Fibroblast of the conjunctiva (primary cell): ENCODE data around the gene RHBDF2.
"Not testable (repeated sequence)": the region's sequence is repeated elsewhere in the genome, so short reads cannot be mapped to it uniquely, and the experiment has no call there.

Experiments
- DNase-seq: peaks from one replicate; pipeline ENCODE4 v3.0.0-alpha.2; 2010; ENCODE audit warnings: low read depth

The RHBDF2 gene

DNA sequence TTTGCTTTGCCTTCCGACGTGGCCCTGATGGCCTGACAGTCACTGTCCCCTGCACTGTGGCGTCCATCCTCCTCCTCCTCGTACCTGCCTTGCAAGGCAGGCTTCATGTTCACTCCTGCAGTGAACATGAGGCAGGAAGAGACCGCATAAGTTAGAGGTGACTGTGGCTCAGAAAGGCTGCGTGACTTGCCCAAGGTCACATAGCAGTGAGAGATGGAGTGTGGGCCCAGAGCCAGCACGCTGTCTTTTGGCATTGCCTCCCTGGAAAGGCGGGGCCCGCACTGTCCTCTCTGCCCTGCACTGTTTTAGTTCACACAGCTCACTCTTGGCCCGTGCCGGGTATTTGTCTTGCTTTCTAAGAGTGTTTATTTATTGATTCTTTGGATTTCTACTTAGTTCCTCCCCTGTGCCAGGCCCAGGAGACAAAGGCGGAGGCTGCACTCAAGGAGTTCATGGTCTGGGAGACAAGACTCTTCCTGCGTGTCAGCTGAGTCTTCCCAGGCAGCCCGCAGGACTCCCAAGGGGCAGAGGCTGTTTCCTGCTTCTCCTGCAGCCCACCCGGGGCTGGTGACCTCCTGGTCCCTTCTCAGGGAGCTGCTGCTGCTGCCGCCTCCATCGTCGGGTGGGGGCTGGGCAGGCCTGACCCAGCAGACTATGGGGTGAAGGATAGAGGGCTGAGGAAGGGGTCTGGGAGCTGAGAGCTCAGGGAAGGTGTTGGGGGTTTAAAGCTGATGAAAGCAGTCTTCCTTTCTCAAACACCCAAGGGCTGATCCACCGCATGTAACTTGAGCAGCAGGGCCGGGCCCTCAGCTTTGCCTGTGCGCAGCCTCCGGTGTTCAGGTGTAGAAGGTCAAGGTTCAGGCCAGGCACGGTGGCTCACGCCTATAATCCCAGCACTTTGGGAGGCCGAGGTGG lies 23.6 kb upstream of the RHBDF2 start:
- no peak for DNase-seq

DNA sequence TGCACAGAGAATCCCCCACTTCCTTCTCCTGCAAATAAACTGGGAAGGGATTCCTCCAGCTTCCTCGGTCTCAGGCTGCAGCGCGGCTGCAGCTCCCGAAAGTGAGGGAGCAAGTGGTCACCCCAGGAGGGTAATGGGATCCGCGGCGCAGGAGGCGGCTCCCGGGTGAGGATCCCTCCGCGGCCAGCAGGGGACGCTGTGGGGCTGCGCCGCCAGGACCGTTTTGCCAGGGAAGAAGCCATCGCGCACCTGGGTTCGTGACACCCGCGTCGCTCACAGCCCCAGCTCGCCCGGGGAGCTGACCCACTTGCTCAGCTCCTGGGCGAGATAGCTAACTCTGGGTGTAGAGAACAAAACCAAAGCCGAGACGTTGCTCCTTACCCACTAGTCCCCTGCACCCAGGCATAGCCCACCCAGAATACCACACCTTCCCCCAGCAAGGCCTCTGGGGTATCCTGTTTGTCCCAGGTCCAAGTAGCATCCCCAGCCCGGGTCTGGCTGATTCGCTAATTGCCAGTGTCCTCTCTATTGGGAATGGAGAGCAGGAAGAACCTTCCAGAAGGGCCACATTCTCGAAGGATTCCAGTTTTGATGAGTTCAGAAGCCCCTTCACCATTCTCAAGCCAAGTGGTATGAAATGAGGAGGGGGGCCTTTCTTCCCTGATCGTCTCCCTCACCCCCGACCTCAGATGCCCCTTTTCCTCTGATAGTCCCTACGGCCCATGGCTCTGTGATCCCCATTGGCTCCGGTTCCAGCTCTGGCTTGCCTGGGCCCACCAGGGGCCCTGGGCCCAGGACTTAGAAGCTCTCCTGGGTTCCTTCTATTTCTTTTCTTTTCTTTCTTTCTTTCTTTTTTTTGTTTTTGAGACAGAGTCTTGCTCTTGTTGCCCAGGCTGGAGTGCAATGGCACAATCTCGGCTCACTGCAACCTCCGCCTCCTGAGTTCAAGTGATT lies 22.1 kb upstream of the RHBDF2 start:
- DNase-seq = no peak

DNA sequence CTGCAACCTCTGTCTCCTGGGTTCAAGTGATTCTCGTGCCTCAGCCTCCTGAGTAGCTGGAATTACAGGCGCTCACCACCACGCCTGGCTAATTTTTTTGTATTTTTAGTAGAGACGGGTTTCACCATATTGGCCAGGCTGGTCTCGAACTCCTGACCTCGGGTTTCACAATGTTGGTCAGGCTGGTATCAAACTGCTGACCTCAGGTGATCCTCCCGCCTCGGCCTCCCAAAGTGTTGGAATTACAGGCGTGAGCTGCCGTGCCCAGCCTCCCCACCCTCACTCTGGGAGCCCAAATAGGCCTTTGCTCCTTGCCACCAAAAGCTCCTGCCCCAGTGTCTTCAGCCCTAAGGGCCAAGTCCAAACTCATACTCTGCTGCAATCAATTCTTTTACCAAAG lies 20.5 kb upstream of the RHBDF2 start:
- DNase-seq = not testable (repeated sequence)

DNA sequence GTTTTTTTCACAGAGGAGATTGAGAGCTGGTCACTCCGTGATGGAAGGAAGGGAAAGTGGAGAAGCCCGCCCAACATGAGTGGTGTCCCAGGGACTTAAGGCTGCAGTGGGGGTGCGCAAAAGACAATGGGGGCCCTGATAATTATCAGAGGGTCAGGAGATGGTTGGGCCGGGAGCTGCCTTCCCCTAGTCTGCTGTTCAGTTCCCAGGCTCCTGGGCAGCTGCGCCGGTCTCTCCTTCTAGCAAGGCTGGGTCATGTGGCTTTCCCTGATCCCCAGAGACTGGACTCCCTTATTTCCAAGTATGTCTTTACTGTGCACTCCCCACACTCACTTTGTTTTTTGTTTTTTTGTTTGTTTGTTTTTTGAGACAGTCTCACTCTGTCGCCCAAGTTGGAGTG lies 20.0 kb upstream of the RHBDF2 start:
- no peak for DNase-seq

DNA sequence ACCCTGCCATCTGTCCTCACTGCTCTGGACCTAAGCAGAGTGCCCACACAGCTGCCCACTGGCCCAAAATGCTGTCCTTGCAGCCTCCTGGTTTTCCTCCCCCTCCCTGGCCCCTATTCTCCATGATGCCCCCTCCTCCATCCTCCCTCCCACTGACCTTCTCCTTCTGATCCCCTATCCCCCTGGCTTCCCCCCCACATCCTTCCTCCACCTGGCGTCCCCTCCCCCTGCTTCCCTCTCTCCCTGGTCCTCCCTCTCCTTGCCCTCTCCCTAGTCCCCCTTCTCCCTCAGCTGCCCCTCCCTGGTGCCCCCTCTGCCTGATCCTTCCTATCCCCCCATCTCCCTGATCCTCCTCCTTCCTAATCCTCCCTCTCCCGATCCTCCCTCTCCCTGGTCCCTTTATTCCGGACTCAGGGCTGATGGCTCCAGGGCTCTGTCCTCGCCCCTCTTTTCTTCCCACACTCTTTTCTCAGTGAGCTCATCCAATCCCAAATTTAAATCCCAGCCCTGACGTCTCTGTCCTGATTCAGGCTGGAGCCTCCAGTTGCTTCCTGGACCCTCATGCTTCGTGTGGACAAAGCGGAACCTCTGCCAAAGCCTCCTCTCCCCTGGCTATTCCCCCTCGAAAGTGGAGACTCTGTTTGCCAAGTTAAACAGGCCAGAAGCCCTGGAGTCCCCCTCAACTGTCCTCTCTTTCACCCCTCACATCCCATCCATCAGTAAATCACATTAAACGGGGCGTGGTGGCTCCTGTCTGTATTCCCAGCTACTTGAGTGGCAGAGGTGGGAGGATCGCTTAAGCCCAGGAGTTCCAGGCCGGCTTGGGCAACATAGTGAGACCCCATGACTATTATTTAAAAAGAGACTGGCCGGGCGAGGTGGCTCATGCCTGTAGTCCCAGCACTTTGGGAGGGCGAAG lies 18.1 kb upstream of the RHBDF2 start:
- no peak for DNase-seq

DNA sequence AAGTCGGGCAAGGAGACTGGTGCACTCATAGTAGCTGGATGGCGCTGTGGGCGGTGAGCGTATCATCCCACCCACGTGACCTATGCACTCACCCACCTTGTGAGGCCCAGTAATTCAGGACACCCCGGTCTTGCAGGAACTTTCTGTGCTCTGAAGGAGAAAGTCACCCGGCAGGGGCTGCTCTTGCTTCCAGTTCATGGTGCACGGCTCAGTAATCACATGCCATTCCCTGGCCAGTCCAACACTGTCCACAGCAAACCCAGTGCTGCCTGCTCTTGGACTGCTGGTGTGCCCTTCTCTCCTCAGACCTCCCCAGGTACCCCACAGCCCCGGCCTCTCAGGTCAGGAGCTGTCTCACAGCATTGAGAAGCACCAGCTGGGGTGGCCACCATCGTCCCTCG lies 16.4 kb upstream of the RHBDF2 start:
- no peak for DNase-seq

DNA sequence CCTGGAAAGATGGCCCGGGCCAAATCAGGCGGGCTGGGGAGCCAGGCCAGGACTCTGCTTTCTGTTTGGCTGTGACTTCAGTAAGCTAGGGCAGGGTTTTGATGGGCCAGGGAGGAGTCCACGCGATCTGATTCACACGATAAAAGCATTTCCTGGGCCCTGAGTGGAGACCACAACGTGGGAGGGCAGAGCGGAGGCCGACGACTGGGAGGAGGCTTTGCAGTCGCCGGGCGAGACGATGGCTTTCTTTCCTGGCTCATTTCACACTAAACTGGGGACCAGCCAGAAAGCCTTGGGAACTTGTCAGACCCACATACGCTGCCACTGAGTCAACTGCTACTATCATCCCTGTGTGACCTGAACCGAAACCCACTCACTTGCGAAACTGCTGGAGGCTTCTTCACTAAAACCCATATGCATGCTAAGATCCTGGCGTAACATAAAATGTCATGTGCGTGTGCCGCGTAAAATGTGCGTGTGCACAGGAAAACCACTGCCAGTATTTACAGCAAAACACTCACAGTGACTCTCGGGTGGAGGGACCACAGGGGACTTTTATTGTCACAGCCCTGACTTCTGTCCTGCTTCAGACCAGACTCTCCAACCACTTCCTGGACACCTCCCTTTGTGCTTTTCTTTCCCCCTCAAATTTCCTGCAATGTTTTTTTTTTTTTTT lies 14.2 kb upstream of the RHBDF2 start:
- DNase-seq = no peak

DNA sequence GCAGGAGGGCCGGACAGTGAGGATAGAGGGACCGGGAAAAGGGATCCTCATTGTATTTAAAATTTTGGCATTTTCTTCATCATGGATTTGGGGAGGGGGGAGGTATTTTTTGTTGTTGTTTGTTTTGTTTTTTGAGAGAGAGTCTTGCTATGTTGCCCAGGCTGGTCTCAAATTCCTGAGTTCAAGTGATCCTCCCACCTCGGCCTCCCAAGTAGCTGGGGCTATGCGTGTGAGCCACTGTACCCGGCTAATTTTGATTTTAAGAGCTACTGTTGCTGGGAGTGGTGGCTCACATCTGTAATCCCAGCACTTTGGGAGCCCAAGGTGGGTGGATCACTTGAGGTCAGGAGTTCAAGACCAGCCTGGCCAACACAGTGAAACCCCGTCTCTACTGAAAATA lies 13.1 kb upstream of the RHBDF2 start:
- DNase-seq = not testable (repeated sequence)

DNA sequence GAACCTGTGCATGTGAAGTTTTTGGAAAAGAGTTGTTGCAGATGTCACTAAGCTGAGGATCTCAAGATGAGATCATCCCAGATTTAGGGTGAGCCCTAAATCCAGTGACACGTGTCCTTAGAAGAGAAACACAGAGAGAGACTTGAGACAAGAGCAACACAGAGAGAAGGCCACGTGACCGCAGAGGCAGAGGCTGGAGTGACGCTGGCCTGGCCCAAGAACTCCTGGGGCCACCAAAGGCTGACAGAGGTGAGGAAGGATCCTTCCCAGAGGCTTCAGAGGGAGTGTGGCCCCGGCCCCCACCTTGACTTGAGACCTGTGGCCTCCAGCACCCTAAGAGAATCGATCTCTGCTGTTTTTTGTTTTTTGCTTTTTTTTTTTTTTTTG lies 12.1 kb upstream of the RHBDF2 start:
- DNase-seq = no peak

DNA sequence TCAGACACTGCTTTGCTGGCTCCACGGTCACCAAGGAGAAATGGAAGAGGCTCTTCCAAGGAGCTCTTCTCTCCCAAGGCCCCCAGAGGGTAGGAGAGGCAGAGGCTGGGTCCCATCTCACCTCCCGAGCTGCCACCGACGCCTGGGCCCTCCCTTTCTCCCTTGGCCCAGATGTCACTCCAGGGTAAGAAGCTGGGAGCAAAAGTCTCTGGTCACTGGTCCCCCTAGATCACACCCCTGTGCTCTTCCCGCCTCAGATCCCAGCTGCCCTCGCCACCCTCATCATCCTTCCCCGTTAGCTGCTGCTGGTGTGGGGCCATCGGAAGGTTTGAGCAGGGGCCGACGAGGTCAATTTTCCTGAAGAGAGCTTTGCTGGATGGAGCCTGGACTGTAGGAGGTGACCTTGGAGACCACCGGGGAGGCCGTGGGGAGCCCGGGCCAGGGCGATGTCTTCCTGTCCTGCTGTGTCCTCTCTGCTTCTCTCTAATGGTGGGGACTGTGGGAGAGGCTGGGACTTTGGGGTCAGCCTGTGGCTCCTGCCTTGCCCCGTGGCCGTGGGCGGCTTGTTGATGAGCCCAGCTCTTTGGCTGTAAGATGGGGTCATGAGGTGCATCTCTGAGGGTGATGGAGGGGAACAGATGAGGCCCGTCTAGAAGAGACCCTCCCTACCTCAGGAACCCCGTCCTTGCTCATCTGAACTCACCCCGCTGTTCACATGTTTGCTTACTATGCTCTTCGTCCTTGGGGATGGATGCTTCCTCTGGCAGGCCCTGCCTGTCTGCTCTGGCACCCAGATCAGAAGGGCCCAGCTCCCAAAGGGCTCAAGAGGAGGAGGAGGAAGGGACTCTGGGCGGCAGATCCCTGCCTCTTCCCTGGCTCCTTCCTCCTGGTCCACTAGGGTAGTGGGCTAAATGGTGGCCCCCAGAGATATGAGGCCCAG lies 11.4 kb upstream of the RHBDF2 start:
- DNase-seq = no peak

DNA sequence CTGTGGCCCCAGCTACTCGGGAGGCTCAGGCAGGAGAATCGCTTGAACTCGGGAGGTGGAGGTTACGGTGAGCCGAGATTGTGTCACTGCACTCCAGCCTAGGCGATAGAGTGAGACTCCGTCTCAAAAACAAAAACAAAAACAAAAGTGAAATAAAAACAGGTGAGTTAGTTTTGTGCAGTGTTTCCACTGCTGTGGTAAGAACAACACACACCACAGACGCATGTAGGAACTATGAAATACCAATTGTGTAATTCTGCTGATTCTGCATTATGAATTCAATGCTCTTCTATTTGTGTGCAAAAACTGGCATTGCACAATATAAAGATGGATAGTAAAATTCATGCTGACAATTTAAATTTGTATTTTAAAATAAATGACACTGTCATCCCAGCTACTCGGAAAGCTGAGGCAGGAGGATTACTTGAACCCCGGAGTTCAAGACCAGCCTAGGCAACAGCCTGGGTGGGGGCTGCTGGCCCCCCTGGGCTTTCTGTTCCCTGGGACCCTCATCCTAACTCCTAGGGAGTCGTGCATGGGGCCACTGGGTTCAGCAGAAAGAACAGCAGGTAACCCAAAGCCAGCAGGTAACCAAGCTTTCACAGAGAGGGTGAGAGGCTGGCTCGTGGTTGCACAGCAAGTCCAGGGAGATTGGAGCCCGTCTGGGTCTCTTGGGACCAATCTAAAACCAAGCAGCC lies 10.6 kb upstream of the RHBDF2 start:
- DNase-seq = no peak

DNA sequence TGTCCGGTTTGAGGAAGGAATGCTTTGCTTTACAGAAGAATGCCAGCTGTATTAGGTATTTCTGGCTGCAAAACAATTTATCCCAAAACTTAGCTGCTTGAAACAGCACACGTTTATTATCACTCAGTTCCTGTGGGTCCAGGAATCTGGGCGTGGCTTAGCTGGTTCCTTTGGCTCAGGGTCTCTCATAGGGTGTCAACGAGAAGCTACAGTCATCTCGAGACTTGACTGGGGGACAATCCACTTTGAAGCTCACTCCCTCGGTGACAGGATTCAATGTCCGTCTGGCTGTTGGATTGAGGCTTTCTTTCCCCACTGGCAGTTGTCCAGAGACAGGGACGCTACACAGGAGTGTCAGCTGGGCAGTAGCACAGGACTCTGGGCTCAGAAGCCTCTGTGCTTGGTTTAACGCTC lies 9.6 kb upstream of the RHBDF2 start:
- DNase-seq = no peak

DNA sequence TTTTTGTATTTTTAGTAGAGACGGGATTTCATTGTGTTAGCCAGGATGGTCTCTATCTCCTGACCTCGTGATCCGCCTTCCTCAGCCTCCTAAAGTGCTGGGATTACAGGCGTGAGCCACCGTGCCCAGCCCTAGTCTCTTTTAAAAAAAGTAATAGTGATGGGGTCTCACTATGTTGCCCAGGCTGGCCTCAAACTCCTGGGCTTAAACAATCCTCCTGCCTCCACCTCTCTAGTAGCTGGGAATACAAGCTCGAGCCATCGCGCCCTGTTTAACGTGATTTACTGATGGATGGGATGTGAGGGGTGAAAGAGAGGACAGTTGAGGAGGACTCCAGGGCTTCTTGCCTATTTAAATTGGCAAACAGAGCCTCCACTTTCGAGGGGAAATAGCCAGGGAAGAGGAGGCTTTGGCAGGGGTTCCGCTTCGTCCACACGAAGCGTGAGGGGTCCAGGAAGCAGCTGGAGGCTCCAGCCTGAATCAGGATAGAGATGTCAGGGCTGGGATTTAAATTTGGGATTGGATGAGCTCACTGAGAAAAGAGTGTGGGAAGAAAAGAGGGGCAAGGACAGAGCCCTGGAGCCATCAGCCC lies 7.3 kb upstream of the RHBDF2 start:
- DNase-seq = not testable (repeated sequence)

DNA sequence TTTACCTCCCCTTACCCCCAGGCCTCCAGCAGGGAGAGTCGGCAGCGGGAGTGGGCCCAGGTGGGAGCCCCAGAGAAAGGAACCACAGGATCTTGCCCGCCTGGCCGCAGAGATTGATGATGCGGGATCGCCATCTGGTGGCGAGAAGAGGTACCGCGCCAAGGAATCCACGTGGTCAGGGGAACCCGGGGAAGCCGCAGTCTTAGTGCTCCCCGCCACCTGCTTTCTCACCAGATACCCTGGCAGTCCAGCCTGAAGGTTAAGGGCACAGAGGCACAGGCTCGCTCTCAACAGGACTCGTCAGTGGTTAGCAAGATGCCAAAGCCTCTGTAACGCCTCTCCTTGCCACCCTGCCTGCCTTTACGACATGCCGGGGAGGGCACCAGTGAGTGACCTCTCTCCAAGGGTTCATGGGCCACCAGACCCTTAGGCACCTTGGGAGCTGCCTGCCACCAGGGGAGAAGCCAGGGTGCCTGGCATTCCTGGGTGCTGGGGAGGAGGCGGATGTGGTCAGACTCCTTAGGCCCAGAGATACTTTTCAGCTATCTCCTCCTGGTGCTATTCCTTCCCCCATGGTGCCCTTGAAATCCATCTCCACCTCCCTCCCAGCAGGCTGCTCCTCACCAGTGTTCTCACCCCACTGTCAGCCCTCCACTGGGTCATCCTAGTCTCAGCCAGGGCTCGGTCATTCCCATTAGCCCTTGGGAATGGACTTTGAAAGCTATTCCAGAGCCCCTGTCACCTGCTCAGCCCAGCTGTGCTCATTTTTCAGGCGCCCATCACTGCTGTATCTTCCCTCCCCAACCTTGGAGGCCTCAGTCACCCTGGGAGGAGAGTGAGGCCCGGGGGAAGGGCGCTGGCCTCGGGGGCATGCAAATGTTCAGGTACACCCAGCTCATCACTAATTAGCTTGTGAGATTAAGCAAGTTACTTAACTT lies 5.5 kb upstream of the RHBDF2 start:
- DNase-seq = no peak

DNA sequence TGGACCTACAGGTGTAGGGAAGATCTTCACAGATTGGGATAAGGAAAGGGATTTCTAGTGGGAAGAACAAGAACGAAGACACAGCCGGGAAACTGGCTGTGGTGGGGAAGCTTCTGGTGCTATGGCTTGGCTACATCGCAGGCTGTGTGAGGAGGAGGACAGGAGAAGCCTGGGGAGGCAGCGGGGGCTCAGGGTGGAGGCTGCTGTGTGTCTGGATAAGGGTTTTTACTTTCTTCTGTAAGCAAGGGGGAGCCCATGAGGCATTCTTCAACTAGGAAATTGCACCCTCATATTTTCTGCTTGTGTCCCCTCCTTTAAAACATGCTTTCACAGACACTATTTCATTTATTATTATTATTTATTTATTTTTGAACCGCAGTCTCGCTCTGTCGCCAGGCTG lies 2.9 kb upstream of the RHBDF2 start:
- DNase-seq = no peak

DNA sequence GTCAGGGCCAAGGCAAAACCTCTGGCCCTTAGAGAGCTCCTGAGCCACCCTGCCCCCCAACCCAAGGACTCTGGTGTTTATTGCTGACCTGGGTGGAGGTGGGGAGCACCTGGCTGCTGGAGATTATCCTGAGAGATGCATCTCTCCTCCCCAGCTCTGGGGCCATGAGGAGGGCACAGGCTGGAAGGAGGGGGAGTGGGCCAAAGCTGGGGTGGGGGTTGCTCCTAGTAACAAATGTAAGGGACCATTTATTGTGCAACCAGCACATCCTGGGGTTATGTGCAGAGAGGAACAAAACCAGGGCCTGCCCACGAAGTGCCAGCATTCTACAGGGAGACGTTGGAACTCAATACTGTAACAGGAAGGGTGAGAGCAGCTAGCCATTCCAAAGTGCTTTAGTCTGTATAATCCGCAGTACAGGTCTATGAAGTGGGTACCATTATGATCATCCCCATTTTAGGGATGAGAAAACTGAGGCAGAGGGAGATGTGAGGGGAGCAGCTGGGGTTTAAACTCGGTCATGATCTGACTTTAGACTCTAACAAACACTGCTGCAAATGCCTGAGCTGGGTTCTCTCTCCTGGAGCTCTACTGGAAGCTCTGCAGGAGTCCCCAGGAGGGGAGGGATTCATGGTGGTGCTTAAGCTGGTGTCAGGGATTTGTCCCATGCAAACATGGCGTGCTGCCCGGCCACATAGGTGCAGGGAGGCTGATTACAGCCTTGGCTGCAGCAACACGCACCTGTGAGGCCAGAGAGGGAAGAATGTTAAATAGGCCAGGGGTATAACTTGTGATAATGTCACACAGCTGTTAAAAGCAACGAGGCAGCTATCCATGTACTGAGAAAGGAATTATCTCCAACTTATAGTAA lies 1.4 kb upstream of the RHBDF2 start:
- no peak for DNase-seq

DNA sequence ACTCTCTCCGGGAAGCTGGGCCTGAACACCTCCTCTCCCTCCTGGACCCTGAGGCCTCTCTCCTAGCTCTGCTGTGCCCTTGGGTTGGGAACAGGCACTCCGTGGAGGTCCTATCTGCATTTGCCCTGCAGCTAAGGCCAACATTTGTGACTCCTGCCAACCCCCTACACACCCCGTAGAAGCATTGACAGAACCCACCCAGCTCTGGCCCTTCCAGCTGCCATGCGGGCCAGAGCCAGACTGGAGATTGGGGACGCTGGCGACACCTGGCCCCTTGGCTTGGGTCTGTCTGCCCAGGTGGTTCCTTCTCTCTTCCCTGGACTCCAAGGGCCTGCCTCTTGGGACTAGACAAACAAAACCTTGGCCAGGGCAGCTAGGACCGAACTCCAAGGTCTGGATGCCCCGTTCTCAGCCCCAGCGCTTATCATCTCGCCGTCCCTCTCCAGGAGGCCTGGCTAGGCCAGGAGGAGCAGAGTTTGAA lies 644 bp upstream of the RHBDF2 start:
- DNase-seq = no peak
